Prostate gland (tissue), 2 donors: ENCODE measurements around the gene TBCK.

Experiments
- POLR2A ChIP-seq: fragments of 450-650 bp; IDR thresholded peaks from one replicate; pipeline ENCODE4 v1.6.1; 2016; ENCODE audit warnings: antibody characterized with exemption, mild to moderate bottlenecking
- TF ChIP-seq, protein P1 (sequence below), 4 experiments: fragments of 200-600 bp in 2 of 4; fragments of 450-650 bp in 2 of 4; sonication (generic) in 2 of 4; IDR thresholded peaks; 1 replicate in 3 of 4; 2 replicates in 1 of 4; pipeline ENCODE4 v1.5.1; 2016 to 2019; ENCODE audit warnings: antibody characterized with exemption in 4 of 4, mild to moderate bottlenecking in 2 of 4, moderate library complexity in 2 of 4

DNA sequence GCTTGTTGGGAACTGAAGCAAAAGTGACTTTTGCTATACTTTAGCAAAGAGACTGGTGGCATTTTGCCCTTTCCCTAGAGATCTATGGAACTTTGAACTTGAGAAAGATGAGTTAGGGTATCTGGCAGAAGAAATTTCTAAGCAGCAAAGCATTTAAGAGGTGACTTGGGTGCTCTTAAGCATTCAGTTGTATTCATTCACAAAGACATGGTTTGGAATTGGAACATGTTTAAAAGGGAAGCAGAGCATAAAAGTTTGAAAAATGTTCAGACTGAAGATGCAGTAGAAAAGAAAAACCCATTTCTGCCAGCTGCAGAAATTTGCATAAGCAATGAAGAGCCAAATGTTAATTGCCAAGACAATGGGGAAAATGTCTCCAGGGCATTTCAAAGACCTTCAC lies 21.9 kb upstream of the TBCK start:
- TF ChIP-seq, protein P1, sequence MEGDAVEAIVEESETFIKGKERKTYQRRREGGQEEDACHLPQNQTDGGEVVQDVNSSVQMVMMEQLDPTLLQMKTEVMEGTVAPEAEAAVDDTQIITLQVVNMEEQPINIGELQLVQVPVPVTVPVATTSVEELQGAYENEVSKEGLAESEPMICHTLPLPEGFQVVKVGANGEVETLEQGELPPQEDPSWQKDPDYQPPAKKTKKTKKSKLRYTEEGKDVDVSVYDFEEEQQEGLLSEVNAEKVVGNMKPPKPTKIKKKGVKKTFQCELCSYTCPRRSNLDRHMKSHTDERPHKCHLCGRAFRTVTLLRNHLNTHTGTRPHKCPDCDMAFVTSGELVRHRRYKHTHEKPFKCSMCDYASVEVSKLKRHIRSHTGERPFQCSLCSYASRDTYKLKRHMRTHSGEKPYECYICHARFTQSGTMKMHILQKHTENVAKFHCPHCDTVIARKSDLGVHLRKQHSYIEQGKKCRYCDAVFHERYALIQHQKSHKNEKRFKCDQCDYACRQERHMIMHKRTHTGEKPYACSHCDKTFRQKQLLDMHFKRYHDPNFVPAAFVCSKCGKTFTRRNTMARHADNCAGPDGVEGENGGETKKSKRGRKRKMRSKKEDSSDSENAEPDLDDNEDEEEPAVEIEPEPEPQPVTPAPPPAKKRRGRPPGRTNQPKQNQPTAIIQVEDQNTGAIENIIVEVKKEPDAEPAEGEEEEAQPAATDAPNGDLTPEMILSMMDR (IDR thresholded peaks at IDR 0.05): no peak
- TF ChIP-seq POLR2A: no peak
